ENCODE measurements around the gene HEXIM2.

GRCh38 chr17:45162025-45162687 is 481 bp downstream of the HEXIM2 start:
- no peak for TF ChIP-seq CTCF (IDR thresholded peaks at IDR 0.05 in 8 of 11, conservative IDR thresholded peaks at IDR 0.05 in 3 of 11)
- TF ChIP-seq POLR2A (IDR thresholded peaks at IDR 0.05): no peak
